Breast epithelium (tissue), 4 donors: ENCODE measurements around the gene KIF22. TPM values are rescaled to one million over a fixed set of nuclear protein-coding genes. Genes with fewer than 3 reads are reported as not detected.
A peak's percentile ranks its signal among the peaks of the same experiment; 100 is the strongest.
"Not testable (repeated sequence)": the region's sequence is repeated elsewhere in the genome, so short reads cannot be mapped to it uniquely, and the experiment has no call there.

Source experiments
- DNase-seq, 2 donors: peaks; one replicate each; pipeline ENCODE4 v3.0.0-alpha.2; 2019; ENCODE audit warnings: low spot score in 2 of 2
- H3K27ac ChIP-seq, 2 donors: fragments of 200-600 bp; sonication (generic) in 1 of 2; one replicate each; pipeline ENCODE4 v1.5.1; 2016 to 2019; ENCODE audit warnings: mild to moderate bottlenecking in 1 of 2
- H3K27me3 ChIP-seq, 2 donors: fragments of 200-600 bp; sonication (generic) in 1 of 2; one replicate each; pipeline versions ENCODE4 v1.5.1 to v1.6.0; 2017 to 2019; ENCODE audit warnings: control low read depth in 1 of 2, mild to moderate bottlenecking in 1 of 2
- H3K36me3 ChIP-seq: fragments of 200-600 bp; one replicate; pipeline ENCODE4 v1.5.1; 2019
- H3K4me1 ChIP-seq, 2 donors: fragments of 200-600 bp; sonication (generic); one replicate each; pipeline ENCODE4 v1.5.1; 2016 to 2019; ENCODE audit warnings: control low read depth in 1 of 2
- H3K4me3 ChIP-seq, 3 donors: fragments of 200-600 bp; sonication (generic); 1 replicate in 2 of 3; 2 replicates in 1 of 3; pipeline ENCODE4 v1.5.1; 2016 to 2019; ENCODE audit warnings: mild to moderate bottlenecking in 3 of 3, moderate library complexity in 2 of 3
- H3K9me3 ChIP-seq, 2 donors: fragments of 200-600 bp; sonication (generic) in 1 of 2; one replicate each; pipeline ENCODE4 v1.5.1; 2016 to 2019; ENCODE audit warnings: control low read depth in 1 of 2
- CTCF ChIP-seq, 3 donors: fragments of 450-650 bp; IDR thresholded peaks; one replicate each; pipeline ENCODE4 v1.5.1; 2016 to 2017; ENCODE audit warnings: antibody characterized with exemption in 3 of 3, mild to moderate bottlenecking in 3 of 3, moderate library complexity in 3 of 3
- POLR2A ChIP-seq: fragments of 450-650 bp; IDR thresholded peaks from one replicate; pipeline ENCODE4 v1.6.1; 2016; ENCODE audit warnings: antibody characterized with exemption, mild to moderate bottlenecking, moderate library complexity
- POLR2AphosphoS5 ChIP-seq, 3 donors: sonication (generic); formaldehyde crosslinking; IDR thresholded peaks; one replicate each; pipeline ENCODE4 v1.6.1; 2017; ENCODE audit warnings: antibody characterized with exemption in 3 of 3
- intact Hi-C: fragments of 100-400 bp; cut with DNase I; formaldehyde crosslinking; loops from one replicate; pipeline ENCODE4 v1.15.1; 2023; ENCODE audit warnings: low total_unique reads
- total RNA-seq, 3 donors: library from RNA; depleted of rRNA; stranded (reverse); fragments of >200 nt; gene quantifications; one replicate each; pipeline ENCODE4 v1.1.0, GENCODE V29; 2016

KIF22 gene
- total RNA-seq, 3 donors from 2014 or later = 16.3 to 50.2 (median 22.3) TPM

- Histone ChIP-seq H3K27ac (peak overlapping the region; percentile 86 to 93), H3K4me3 (peak overlapping the region in 2 of 3 donors; percentile 1 to 27), H3K4me1 (peaks cover 13 to 37% of the 10 kb centered on the region in 2 donors), H3K36me3 (no peaks in the 10 kb centered on the region), H3K9me3 (no peaks in the 10 kb centered on the region), H3K27me3 (no peaks in the 10 kb centered on the region)
- no peak for DNase-seq
- TF ChIP-seq CTCF (IDR thresholded peaks at IDR 0.05) (no peak), POLR2A (no peak), POLR2AphosphoS5 (IDR thresholded peaks at IDR 0.05) (no peak)
- intact Hi-C loops = no loop called here
Measured at GRCh38 chr16:29824589-29825144, 34.1 kb downstream of the KIF22 start.

GRCh38 chr16:29825145-29826044 lies 34.8 kb downstream of the KIF22 start:
- H3K27ac ChIP-seq = peak overlapping the region; percentile 86 to 93
- no peaks in the 10 kb centered on the region for H3K36me3 ChIP-seq
- TF ChIP-seq POLR2A (no peak), POLR2AphosphoS5 (IDR thresholded peaks at IDR 0.05) (peak in 1 of 3 donors; percentile 7)
- H3K9me3 ChIP-seq = no peaks in the 10 kb centered on the region
- no peak for DNase-seq
- intact Hi-C loops = no loop called here
- H3K4me1 ChIP-seq = peaks cover 13 to 30% of the 10 kb centered on the region in 2 donors
- H3K4me3 ChIP-seq = peak overlapping the region in 2 of 3 donors; percentile 1 to 27
- no peaks in the 10 kb centered on the region for H3K27me3 ChIP-seq

- Histone ChIP-seq H3K4me3 (no peak overlapping the region), H3K4me1 (peaks cover 12 to 30% of the 10 kb centered on the region in 2 donors), H3K27ac (peak overlapping the region; percentile 86 to 93), H3K36me3 (no peaks in the 10 kb centered on the region), H3K27me3 (no peaks in the 10 kb centered on the region), H3K9me3 (no peaks in the 10 kb centered on the region)
- TF ChIP-seq CTCF (IDR thresholded peaks at IDR 0.05) = no peak
- TF ChIP-seq POLR2AphosphoS5 (IDR thresholded peaks at IDR 0.05) = no peak
- TF ChIP-seq POLR2A = no peak
- intact Hi-C loops = no loop called here
- no peak for DNase-seq
Measured at GRCh38 chr16:29826342-29826695, 35.8 kb downstream of the KIF22 start.

- intact Hi-C loops = no loop called here
- H3K9me3 ChIP-seq = no peaks in the 10 kb centered on the region
- H3K27me3 ChIP-seq = no peaks in the 10 kb centered on the region
- peak overlapping the region; percentile 22 to 45 for H3K27ac ChIP-seq
- peaks cover 0 to 5% of the 10 kb centered on the region in 2 donors for H3K4me1 ChIP-seq
- no peak overlapping the region for H3K4me3 ChIP-seq
- TF ChIP-seq CTCF (IDR thresholded peaks at IDR 0.05) (no peak), POLR2AphosphoS5 (IDR thresholded peaks at IDR 0.05) (no peak), POLR2A (no peak)
- no peaks in the 10 kb centered on the region for H3K36me3 ChIP-seq
- no peak for DNase-seq
Measured at GRCh38 chr16:29830774-29831173, 40.2 kb downstream of the KIF22 start.

- no peaks in the 10 kb centered on the region for H3K27me3 ChIP-seq
- H3K36me3 ChIP-seq = no peaks in the 10 kb centered on the region
- intact Hi-C loops = no loop called here
- no peak overlapping the region for H3K4me3 ChIP-seq
- no peaks in the 10 kb centered on the region for H3K4me1 ChIP-seq
- peak overlapping the region; percentile 19 to 45 for H3K27ac ChIP-seq
- DNase-seq = no peak
- no peaks in the 10 kb centered on the region for H3K9me3 ChIP-seq
- TF ChIP-seq POLR2AphosphoS5 (IDR thresholded peaks at IDR 0.05) (no peak), POLR2A (no peak), CTCF (IDR thresholded peaks at IDR 0.05) (no peak)
Measured at GRCh38 chr16:29831490-29831889, 40.9 kb downstream of the KIF22 start.

GRCh38 chr16:29833219-29833618 lies 42.7 kb downstream of the KIF22 start:
- intact Hi-C loops = not testable (repeated sequence)

More at GRCh38 chr16:29833219-29833618, 42.7 kb downstream of the KIF22 start:
- H3K27ac ChIP-seq, H3K4me1 ChIP-seq, H3K36me3 ChIP-seq, H3K9me3 ChIP-seq, H3K4me3 ChIP-seq, H3K27me3 ChIP-seq, DNase-seq: not testable (repeated sequence)
